Activated CD4-positive, alpha-beta T cell treated with anti-CD3 and anti-CD28 coated beads, Interleukin-2, Interleukin-4, amounts not matched to agents 100 ng/mL and 50 ng/mL, durations not matched to agents 16 hours and 8 hours (primary cell): ENCODE results near the gene USP21.

Source experiments
- DNase-seq: peaks from one replicate; pipeline ENCODE4 v3.0.0-alpha.2; 2020; ENCODE audit warnings: low spot score

Gene USP21

DNA sequence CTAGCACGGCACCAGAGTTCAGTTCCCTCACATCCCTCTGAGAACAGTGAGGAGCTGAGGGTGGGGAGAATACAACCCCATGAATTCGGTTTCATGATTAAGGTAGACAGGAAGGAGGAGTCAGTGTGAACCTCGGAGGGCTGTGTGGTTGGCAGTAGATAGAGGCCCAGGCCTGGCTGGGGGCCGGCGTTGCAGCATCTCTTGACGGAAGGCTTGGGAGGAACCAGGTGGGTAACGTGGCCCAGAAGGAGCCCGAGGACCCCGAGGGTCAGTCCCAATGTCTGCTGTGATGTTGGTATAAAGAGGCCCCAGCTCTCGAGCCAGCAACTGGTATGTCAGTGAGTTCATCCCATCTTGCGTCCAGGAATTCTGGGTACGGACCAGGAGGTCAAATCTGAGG is 12.4 kb downstream of the USP21 start:
- DNase-seq = no peak

DNA sequence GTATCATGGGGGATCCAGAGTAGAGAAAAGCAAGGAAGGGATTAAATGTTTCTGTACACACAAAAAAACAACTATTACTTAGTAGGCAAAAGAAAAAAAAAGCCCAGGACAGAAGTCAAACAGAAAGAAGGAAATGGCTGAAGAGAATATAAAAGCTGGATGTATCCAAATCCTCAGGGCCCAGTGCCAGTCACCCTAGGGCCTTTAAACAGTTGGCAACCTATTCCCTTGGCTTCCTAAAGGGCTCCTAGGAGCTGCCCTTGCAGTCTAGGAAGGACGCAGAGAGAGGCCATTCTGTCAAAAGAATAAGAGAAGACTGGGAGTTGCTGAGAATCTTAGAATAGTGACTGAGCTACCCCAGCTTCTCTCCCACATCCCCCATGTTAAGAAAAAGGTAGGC is 13.0 kb downstream of the USP21 start:
- no peak for DNase-seq

DNA sequence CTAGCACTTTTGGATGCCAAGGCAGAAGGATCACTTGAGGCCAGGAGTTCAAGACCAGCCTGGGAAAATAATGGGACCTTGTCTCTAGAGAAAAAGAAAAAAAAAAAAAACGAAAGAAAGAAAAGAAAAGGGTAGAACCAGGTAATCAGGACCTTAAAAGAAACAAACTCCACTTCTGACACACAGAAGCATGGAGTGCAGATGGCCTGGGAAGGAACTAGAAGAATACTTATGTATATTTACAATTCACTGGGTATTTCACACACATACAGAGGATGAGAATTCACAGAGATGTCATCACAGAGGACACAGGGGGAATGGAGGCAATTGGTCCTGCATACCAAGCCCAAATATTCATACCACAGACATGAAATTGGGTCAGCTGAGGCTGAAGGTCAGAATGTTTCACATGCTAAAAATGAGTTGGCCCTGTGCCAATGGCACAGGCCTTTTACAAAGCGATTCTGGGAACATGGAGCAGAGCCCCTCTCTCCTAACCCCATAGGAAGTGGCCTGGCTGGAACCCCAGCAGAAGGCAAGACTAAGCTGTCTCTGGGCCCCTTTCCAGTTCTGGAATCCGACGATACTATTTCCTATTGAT is 13.6 kb downstream of the USP21 start:
- no peak for DNase-seq

DNA sequence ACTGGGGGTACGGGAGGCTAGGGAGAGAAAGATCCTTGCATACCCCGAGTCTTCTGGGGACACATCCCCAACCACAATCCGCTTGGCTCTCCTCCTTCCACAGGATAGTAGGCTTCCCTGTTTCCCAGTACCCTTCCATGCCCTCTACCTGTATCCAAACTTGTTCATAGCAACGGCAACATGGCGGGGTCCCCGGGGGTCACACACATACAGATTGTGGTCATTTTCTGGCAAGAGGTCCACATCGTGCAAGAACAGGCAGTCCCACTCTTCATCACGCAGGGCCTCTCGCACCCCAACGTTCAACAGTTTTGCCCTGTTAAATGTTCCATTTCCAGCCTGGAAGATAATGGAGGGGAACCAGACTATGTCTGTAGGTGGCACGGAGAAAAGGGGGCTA is 14.4 kb downstream of the USP21 start:
- DNase-seq = no peak

DNA sequence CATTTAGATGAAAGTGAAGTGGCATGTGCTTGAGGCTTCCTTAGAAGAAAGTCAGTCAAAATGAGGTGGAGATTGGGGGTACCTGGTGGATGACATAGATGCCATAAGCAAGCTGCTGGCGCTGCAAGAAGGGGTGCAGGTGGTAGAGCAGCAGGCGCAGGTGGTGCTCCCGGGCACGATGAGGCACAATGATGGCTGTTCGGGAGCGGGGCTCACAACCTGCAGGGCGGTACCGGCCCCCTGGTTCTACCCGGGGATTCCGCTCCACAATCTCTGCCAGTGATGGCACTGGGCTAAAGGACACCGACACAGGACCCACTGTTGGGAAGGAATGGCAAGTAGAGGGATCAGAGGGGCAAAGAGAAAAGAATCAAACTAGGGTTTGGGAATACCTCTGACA is 15.6 kb downstream of the USP21 start:
- no peak for DNase-seq

DNA sequence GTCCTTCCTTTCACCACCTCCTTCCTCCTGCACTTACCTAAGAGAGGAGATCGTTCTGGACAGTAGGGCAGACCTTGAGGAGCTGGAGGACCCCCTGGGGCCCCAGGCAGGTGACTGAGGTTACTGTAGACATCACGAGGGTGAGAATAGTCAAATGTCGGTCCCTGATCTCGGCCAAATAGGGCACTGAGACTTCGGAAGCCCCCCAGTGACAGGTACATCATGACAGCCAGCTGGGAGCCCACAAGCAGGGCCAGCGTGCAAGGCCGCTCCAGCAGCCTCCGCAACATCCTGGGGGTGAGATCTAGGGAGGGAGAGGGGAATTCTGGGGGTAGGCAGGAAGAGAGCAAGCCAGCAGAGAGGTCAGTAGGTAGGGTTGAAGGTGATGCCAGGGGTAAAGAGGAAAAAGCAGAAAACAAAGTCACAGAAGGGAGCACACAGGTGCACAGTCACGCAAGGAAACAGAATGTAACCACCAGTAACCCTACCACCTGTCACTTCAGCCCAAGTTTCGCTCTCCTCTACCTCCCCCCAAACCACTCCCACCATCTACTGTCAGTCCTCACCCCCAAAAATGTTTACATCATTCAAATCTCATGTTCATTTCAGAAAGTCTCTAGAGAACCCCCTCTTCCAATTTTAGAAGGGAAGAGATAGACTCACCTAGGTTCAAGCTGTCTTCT is 16.6 kb downstream of the USP21 start:
- no peak for DNase-seq

DNA sequence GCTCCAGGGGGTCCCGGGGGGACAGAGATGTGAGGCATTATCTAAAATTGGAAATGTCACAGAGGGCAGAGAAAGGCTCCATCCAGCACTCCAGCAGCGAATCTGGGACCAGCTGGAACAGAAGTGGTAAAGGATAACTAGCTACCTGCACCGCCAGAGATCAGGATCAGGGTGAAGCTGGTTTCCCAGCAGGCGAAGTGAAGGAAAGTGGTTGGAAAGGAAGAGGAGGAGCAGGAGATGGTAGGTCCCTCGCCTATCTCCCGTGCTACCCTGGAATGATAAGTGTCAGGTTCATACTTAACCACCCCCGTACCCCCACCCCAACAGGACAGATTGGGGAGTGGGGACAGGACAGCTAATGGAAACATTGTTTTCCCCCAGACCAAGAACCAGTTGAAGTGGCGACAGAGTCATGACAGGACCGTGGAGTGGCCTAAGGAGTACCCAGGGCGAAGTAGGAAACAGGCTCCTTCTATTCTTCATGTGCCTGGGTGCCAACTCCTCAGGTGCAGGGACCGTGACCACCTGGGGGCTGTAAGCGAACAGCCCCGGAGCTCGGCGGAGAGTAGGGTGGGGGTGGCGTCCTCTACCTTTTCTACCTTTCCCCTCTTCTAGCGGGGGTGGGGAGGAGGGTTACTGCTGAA is 17.3 kb downstream of the USP21 start:
- DNase-seq = no peak

DNA sequence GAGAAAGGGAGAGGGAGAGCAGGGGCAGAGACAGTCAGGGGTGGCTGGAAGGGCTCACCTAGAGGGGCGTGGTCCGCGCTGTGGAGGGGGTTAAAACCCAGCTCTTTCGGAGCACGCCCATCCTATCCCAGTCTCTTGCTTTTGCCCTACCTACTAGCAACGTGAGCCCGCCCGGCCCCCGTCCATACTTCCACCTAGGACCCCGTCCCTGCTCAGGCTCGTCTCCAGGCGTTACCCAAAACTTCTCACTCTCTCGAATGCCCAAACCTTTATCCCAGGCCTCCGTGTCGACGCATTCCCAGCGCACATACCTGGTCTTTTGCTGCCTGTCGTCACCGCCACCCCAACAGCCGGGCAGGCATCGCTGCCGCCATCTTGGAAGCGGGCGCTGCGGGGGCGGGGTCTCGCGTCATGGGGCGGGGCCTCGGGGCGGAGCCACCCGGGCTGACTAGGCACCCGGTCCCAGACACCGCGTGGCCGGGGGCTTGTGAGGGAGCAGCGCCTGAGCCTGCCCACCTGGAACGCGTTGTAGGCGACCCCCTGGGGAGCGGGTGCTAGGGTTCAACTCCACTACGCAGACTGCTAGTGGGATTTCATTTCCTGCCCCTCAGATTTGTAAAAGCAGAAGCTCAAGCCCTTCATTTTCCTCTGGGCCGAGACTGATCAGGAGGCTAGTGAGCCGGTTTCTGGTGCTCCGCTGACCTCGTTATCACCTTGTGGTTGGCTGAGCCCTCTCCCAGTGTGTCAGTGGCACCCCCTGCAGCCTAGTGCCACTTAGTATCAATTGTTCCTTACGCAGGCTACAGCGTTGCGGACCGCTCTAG is 18.0 kb downstream of the USP21 start, which contains the start of gene B4GALT3:
Gene B4GALT3 (minus strand): TSS at position 396 of the 824 bp plus-strand sequence. CDS start 1,447 bp downstream, outside the sequence.
- DNase-seq = peak; percentile 95

DNA sequence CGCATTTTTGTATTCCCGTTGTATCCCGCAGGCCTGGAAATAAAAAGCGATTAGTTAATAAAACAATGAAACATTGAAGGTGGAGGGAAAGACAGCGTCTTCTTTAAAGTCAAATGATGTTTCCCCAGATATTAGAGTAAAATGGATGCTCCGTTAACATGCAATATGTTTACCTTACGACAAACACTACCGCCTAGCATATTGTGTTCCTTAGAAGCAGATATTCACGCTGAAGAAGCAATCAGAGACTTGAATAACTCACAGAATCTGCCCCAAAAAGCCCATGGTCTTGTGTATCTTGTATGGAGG is 18.6 kb downstream of the USP21 start:
- no peak for DNase-seq

DNA sequence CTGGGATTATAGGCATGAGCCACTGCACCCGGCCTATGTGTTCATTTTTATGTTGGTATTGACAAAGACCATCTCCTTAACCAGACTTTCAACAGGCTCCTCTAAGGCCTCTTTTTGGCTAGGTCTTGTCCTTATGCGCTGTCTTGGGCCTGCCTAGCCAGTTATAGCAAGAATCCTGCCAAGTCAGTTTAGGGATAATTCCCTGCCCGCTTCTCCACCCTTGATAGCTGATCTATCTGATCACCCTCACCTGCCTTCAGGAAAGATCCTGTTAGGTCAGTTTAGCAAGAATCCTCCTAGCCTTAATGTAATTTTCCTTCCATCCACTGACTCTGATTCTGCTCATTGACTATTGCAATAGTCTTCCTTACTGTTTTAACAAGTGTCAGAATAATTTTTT is 20.4 kb downstream of the USP21 start:
- DNase-seq = no peak

DNA sequence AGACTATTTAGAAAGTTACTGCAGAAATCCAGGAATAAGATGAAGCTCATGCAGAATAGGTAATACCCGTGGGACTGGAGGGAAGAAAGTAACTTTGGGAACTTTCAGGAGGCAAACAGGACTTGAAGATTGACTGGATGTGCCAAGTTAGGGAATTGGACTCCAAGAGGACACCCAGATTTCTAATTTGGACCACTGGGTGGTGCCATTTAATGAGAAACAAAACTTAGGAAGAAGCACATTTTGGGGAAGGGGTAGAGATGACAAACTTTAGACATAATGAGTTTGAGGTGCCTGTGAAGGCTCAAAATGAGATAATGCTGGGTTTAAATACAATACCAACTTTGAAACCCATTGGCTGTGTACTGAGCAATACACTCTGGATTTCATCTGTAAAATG is 21.3 kb downstream of the USP21 start:
- no peak for DNase-seq

DNA sequence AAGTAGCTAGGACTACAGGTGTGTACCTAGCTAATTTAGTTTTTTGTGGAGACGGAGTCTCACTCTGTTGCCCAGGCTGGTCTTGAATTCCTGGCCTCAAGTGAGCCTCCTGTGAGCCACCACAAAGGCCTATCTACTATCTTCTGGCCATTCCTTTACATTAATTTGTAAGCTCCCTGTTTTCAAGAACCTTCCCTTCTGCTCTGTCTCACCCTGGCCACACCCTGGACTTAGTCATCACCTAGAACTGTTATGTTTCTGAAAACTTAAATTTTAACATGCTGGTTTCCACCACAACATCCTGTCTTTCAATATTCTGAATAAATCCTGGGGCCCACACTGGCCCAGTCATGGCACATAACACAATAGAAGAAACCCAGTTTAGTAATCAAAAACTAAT is 22.9 kb downstream of the USP21 start:
- peak; percentile 88 for DNase-seq

DNA sequence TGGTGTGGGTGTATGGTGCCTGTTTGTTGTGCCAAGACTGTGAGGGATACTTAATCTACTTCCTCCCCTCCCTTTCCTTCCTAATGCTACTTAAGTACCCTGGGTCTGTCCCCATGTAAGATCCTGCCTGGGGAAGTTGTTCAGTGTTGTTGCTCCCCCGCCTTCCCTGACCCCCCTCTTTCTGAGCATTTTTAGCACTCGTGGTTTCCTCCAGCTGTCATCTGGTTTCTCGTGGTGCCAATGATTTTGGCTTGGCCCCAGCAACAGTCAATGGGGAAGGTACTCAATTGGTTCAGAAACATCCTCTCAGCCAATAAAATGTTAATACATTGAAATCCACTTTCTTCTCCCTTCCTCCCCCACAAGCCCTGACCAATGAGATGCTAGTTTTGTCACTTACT is 26.0 kb downstream of the USP21 start:
- DNase-seq = peak; percentile 86

DNA sequence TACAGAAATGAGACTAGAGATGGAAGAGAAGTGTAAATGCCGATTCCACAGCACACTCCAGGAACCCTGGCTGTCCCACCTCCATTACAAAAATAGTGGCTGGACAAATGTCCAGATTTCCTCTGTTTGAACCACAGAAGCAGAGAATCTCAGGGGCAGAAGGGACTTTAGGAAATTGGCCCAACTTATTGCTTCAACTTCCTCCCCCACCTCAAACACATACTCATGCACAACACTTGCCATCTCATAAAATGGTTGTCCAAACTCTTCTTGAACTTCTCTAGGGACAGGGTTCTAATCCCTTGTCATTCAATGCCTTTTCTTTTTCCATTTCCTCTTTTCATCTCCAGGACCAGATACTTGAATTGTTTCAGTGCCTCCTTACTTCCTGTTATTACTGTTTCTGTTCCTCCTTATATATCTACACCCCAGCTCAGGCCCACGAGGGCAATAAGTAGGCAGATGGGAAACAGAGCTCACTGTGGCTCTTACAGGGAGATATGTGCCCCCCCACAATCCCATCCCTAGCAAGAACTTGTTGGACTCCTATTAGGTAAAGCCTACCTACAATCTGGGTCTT is 26.5 kb downstream of the USP21 start:
- no peak for DNase-seq

DNA sequence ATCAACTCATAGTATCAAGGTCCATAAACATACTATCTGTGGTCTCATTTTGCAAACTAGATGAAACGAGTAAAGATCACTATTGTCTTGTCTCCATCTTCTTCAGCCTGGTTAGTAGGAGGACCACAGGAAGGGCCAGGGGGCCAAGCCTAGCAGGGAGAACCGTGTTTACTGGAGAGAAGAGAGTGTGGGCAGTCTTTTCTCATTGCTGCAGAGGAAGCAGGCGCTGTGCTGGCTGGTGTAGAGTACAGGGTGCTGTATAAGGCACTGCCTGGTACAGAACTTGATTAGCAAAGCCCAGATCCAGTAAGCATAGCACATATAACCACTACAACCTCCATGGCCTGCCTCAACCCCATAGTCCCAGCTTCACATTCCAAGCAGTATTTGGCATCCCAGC is 28.0 kb downstream of the USP21 start:
- no peak for DNase-seq

DNA sequence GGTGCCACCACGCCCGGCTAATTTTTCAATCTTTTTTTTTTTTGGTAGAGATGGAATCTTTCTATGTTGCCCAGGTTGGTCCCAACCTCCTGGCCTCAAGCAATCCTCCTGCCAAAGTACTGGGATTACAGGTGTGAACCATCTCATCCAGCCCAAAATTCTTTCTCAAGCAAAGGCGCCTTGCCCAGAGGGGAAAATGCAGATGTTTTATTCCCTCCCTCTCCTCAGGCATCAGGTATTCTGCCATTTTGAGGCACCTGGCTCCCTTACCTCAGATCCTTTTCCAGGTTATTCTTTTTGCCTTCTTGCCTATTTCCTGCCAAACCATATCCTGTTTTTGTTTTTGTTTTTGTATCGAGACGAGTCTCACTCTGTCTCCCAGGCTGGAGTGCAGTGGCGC is 29.1 kb downstream of the USP21 start:
- DNase-seq = no peak

DNA sequence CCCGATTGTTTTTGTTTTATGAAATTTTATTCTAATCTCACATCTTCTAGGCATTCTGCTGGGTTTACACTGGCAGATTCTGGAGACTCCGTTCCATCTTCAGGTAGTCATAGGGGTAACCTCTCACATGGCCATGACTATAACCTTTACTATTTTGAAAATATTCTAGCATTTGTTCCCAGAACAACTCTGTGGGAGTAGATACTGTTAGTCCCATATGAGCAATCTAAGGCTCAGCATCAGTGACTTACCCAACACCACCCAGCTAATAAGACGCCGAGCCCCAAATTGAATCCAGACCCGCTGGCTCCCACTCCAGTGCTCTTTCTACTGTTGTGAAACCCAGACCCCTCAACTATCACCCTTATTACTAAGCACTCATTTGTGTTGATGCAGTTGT is 29.7 kb downstream of the USP21 start:
- no peak for DNase-seq

DNA sequence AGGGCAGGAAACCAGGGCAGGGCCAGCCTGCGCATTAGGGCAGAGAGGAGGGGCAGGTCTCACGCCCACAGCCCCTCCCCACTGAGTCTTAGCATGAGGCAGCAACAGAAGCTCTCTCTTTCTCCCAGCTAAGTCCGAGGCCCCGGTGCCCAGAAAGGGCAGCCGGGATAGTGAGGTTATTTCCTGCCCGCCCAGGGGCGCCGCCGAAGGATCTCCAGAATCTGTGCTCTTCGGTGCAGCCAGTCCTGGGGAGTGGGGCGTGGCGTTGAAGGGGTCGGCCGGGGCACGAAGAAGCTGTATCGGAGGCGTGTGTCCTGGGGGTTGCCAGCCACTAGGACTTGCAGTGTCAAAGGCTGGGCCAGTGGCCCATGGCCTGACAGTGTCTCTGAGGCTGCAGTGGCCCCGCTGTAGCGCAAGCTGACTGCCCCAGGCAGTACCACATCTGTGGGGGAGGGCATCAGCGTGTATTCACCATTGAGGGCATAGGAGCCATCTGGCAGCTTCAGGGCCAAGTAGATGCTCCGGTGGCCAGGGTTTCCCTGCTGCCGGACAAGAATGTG is 31.7 kb downstream of the USP21 start:
- no peak for DNase-seq

DNA sequence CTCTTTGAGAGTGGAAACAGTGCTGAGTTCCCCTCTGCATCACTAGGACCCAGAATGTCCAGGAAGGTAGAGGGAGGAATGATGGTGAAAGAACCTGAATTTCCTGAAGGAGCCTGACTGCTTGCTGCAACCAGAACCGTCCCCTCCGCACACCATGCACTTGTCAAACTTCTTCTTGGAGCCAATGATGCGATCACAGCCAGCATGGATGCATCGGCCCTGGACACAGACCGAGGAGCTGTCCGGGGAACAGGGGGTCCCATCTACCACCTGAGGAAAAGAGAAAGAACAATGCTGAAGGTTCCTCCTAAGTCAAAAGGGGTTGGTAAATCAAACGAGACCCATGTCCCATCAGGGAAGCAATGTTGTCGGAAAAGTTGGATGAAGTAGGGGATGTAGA is 32.7 kb downstream of the USP21 start:
- no peak for DNase-seq

DNA sequence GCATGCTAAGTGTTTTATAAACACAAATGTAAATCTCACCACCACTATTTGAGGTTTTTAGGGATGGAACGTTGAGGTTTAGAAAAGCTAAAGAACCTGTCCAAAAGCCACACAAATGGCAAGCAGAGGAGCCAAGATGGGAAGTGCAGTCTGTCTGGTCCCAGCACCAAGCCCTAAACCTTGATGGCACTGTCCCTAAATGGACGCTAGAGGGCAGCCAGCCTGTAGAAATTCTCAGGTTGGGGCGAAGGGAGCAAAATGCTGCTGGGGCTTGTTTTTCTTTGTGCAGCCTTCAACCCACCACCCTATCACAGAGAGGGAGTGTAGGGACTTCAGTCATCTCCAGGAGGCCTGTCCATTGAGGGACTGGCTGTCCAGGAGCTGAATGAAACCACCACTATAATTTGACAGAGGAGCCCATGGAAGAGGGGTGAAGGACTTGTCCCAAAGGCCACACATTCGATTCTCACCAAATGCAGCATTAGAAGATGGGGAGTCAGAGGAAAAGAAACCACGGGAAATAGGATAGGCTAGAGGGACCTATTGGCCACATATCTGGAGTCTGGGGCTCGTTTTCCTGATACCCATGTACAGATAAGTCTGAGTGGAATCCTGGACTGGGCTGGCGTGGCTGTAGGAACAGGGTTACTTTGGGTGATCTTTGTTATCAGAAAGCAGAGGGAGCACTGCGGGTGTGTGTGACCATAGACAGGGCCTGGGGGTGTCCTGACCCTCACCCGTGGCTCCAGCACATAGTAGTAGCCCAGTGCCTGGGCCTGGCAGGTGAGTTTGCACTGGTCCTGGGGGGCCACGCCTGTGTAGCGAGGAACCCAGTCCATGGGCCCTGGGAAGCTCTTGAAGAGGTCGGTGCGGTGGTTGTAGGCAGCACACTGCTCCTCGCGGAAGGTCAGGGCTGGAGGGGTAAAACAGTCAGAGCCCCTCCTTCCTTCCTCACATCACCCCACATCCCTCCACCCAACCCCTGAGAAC is 33.5 kb downstream of the USP21 start:
- peak; percentile 83 for DNase-seq
